Small intestine (tissue), 7 donors: ENCODE results near the gene ANKRD44. TPM values are rescaled to one million over a fixed set of nuclear protein-coding genes. Genes with fewer than 3 reads are reported as not detected.

Experiments used
- DNase-seq, 2 donors: peaks; one replicate each; pipeline versions ENCODE4 v3.0.0 to v3.0.0-alpha.2; 2013
- FAIRE-seq: peaks from 2 replicates; lab custom pipeline; 2012; peaks lifted over from hg19 to GRCh38; lab: Jason Lieb, UNC
- H3K27ac ChIP-seq, 3 donors: one replicate each; pipeline ENCODE4 v1.5.1; 2013; ENCODE audit warnings: low read length in 2 of 3, mild to moderate bottlenecking in 2 of 3, control low read depth in 1 of 3, inconsistent platforms in 1 of 3, low read depth in 1 of 3, moderate library complexity in 1 of 3
- H3K27me3 ChIP-seq, 3 donors: one replicate each; pipeline ENCODE4 v1.6.1; 2013; ENCODE audit warnings: low read length in 3 of 3, inconsistent platforms in 1 of 3; ENCODE audit not compliant: control insufficient read depth in 3 of 3, insufficient read depth in 3 of 3
- H3K36me3 ChIP-seq, 3 donors: one replicate each; pipeline ENCODE4 v1.6.1; 2013; ENCODE audit warnings: low read length in 3 of 3, inconsistent platforms in 1 of 3, low read depth in 1 of 3, mild to moderate bottlenecking in 1 of 3, moderate library complexity in 1 of 3; ENCODE audit not compliant: control insufficient read depth in 3 of 3, insufficient read depth in 2 of 3
- H3K4me1 ChIP-seq, 3 donors: one replicate each; pipeline ENCODE4 v1.6.1; 2013; ENCODE audit warnings: low read length in 2 of 3, inconsistent platforms in 1 of 3, low read depth in 1 of 3, mild to moderate bottlenecking in 1 of 3, moderate library complexity in 1 of 3; ENCODE audit not compliant: control insufficient read depth in 3 of 3, insufficient read depth in 2 of 3
- H3K4me3 ChIP-seq, 3 donors: one replicate each; pipeline ENCODE4 v1.5.1; 2013; ENCODE audit warnings: low read length in 3 of 3, control low read depth in 1 of 3, inconsistent platforms in 1 of 3, low read depth in 1 of 3, mild to moderate bottlenecking in 1 of 3, moderate library complexity in 1 of 3
- H3K9me3 ChIP-seq, 2 donors: one replicate each; pipeline ENCODE4 v1.6.1; 2013; ENCODE audit warnings: low read depth in 1 of 2, low read length in 1 of 2; ENCODE audit not compliant: control insufficient read depth in 2 of 2, insufficient read depth in 1 of 2
- WGBS, 3 donors: extraction: QIAGEN DNeasy Blood & Tissue Kit; methylation state at CpG; one replicate each; pipeline ENCODE4 v1.1.7; 2013; 5-methylcytosine and 5-hydroxymethylcytosine counted together
- polyA plus RNA-seq, 4 donors: library from polyadenylated mRNA; stranded (reverse) in 3 of 4; unstranded in 1 of 4; fragments of 200-250 nt in 3 of 4; fragments of 120-200 nt in 1 of 4; gene quantifications; one replicate each; pipeline versions ENCODE4 v1.2.1 to v1.2.3, GENCODE V29; 2013
- donor health status: healthy with polysubstance abuse.
- donor health status: control.
- donor health status: control.
- donor health status: Bipolar disorder and iron deficiency.
- donor health status: healthy.

Gene ANKRD44
- polyA plus RNA-seq, 4 donors = 0.89 to 5.2 (median 1.7) TPM

GRCh38 chr2:197096649-197097048 lies 213.9 kb downstream of the ANKRD44 start:
- WGBS, 3 donors = 77 to 89% (median 81%) methylated on average over 2 of the region's 2 CpGs
- no peak overlapping the region for H3K4me3 ChIP-seq
- DNase-seq (no peak), FAIRE-seq (no peak)
- no peaks in the 10 kb centered on the region for H3K9me3 ChIP-seq
- peaks cover 0 to 2% (median 0%) of the 10 kb centered on the region in 3 donors for H3K36me3 ChIP-seq
- no peak overlapping the region for H3K27ac ChIP-seq
- no peaks in the 10 kb centered on the region for H3K4me1 ChIP-seq
- H3K27me3 ChIP-seq = no peaks in the 10 kb centered on the region

GRCh38 chr2:197092431-197092830 lies 218.1 kb downstream of the ANKRD44 start:
- 58 to 83% (median 76%) methylated on average over 4 of the region's 4 CpGs for WGBS, 3 donors
- peaks cover 0 to 4% of the 10 kb centered on the region in 2 donors for H3K9me3 ChIP-seq
- no peaks in the 10 kb centered on the region for H3K4me1 ChIP-seq
- DNase-seq = peak in 1 of 2 donors; percentile 38
- no peak for FAIRE-seq
- peaks cover 0 to 4% (median 2%) of the 10 kb centered on the region in 3 donors for H3K36me3 ChIP-seq
- H3K4me3 ChIP-seq = no peak overlapping the region
- H3K27me3 ChIP-seq = no peaks in the 10 kb centered on the region
- no peak overlapping the region for H3K27ac ChIP-seq

GRCh38 chr2:197090742-197091367 lies 219.7 kb downstream of the ANKRD44 start:
- FAIRE-seq (no peak), DNase-seq (peak in 1 of 2 donors; percentile 21)
- 53 to 89% (median 72%) methylated on average over 10 of the region's 10 CpGs for WGBS, 3 donors
- Histone ChIP-seq H3K36me3 (peaks cover under 1 to 4% (median 3%) of the 10 kb centered on the region in 3 donors), H3K4me3 (no peak overlapping the region), H3K27ac (no peak overlapping the region), H3K9me3 (peaks cover 0 to 4% of the 10 kb centered on the region in 2 donors), H3K4me1 (no peaks in the 10 kb centered on the region), H3K27me3 (no peaks in the 10 kb centered on the region)

- H3K27ac ChIP-seq = no peak overlapping the region
- 84 to 91% (median 89%) methylated on average over 2 of the region's 2 CpGs for WGBS, 3 donors
- H3K4me3 ChIP-seq = no peak overlapping the region
- FAIRE-seq (no peak), DNase-seq (no peak)
- no peaks in the 10 kb centered on the region for H3K27me3 ChIP-seq
- no peaks in the 10 kb centered on the region for H3K4me1 ChIP-seq
- H3K9me3 ChIP-seq = peaks cover 0 to 4% of the 10 kb centered on the region in 2 donors
- peaks cover 2 to 4% (median 3%) of the 10 kb centered on the region in 3 donors for H3K36me3 ChIP-seq
Measured at GRCh38 chr2:197089655-197090054, 220.9 kb downstream of the ANKRD44 start.

- 67 to 80% (median 78%) methylated on average over 5 of the region's 5 CpGs for WGBS, 3 donors
- Histone ChIP-seq H3K4me3 (no peak overlapping the region), H3K36me3 (peaks cover 2 to 4% (median 3%) of the 10 kb centered on the region in 3 donors), H3K4me1 (no peaks in the 10 kb centered on the region), H3K27ac (no peak overlapping the region), H3K27me3 (no peaks in the 10 kb centered on the region), H3K9me3 (peaks cover 0 to 4% of the 10 kb centered on the region in 2 donors)
- no peak for DNase-seq
- no peak for FAIRE-seq
Measured at GRCh38 chr2:197088694-197089093, 221.9 kb downstream of the ANKRD44 start.

GRCh38 chr2:197086500-197086899 lies 224.1 kb downstream of the ANKRD44 start:
- 71 to 78% (median 72%) methylated on average over 4 of the region's 4 CpGs for WGBS, 3 donors
- Histone ChIP-seq H3K27ac (no peak overlapping the region), H3K4me1 (no peaks in the 10 kb centered on the region), H3K36me3 (peaks cover 3 to 4% (median 3%) of the 10 kb centered on the region in 3 donors), H3K9me3 (peaks cover 0 to 4% of the 10 kb centered on the region in 2 donors), H3K4me3 (no peak overlapping the region), H3K27me3 (no peaks in the 10 kb centered on the region)
- no peak for DNase-seq
- no peak for FAIRE-seq

- H3K9me3 ChIP-seq = no peaks in the 10 kb centered on the region
- no peak for FAIRE-seq
- no peak for DNase-seq
- H3K27ac ChIP-seq = no peak overlapping the region
- H3K4me3 ChIP-seq = no peak overlapping the region
- H3K4me1 ChIP-seq = no peaks in the 10 kb centered on the region
- peaks cover 0 to 3% (median 3%) of the 10 kb centered on the region in 3 donors for H3K36me3 ChIP-seq
- 94 to 98% (median 97%) methylated on average over 5 of the region's 5 CpGs for WGBS, 3 donors
- no peaks in the 10 kb centered on the region for H3K27me3 ChIP-seq
Measured at GRCh38 chr2:197085665-197086064, 224.9 kb downstream of the ANKRD44 start.

GRCh38 chr2:197081294-197081693 lies 229.3 kb downstream of the ANKRD44 start:
- Histone ChIP-seq H3K36me3 (peaks cover 0 to 3% (median 3%) of the 10 kb centered on the region in 3 donors), H3K9me3 (peaks cover 0 to 2% of the 10 kb centered on the region in 2 donors), H3K27ac (no peak overlapping the region), H3K4me3 (no peak overlapping the region), H3K4me1 (no peaks in the 10 kb centered on the region), H3K27me3 (no peaks in the 10 kb centered on the region)
- DNase-seq (no peak), FAIRE-seq (no peak)
- 81 to 93% (median 91%) methylated on average over 4 of the region's 4 CpGs for WGBS, 3 donors
